HUES48 (cell line): ENCODE results near the gene PRLR.

Experiments
- H3K27ac ChIP-seq: one replicate; pipeline ENCODE4 v1.7.0; 2013; ENCODE audit warnings: low read depth, low read length, inconsistent platforms
- H3K27me3 ChIP-seq: 2 replicates; pipeline ENCODE4 v1.6.1; 2013; ENCODE audit warnings: mild to moderate bottlenecking, low read length; ENCODE audit not compliant: control insufficient read depth, insufficient read depth
- H3K36me3 ChIP-seq: 2 replicates; pipeline ENCODE4 v1.6.1; 2013; ENCODE audit warnings: low read length; ENCODE audit not compliant: control insufficient read depth, insufficient read depth
- H3K4me1 ChIP-seq: 2 replicates; pipeline ENCODE4 v1.6.1; 2013; ENCODE audit warnings: mild to moderate bottlenecking, low read length; ENCODE audit not compliant: control insufficient read depth, insufficient read depth
- H3K4me3 ChIP-seq: 2 replicates; pipeline ENCODE4 v1.5.1; 2013; ENCODE audit warnings: mild to moderate bottlenecking, low read depth, low read length
- H3K9ac ChIP-seq: 2 replicates; pipeline ENCODE4 v1.6.1; 2013; ENCODE audit warnings: mild to moderate bottlenecking, low read depth, low read length, moderate library complexity
- H3K9me3 ChIP-seq: 2 replicates; pipeline ENCODE4 v1.6.1; 2013; ENCODE audit warnings: low read length; ENCODE audit not compliant: control insufficient read depth, insufficient read depth

The PRLR gene

GRCh38 chr5:35001842-35002241, 228.4 kb downstream of the PRLR start:
- Histone ChIP-seq H3K9me3 (no peaks in the 10 kb centered on the region; the same call in 1 of the 2 replicates), H3K9ac (no peak overlapping the region), H3K27ac (no peak overlapping the region), H3K36me3 (no peaks in the 10 kb centered on the region), H3K4me1 (peaks cover 14% of the 10 kb centered on the region), H3K4me3 (no peak overlapping the region), H3K27me3 (peaks cover 3% of the 10 kb centered on the region; the same call in 1 of the 2 replicates)
